CD14-positive monocyte (primary cell): ENCODE measurements around the gene SAA2. TPM values are rescaled to one million over a fixed set of nuclear protein-coding genes. Genes with fewer than 3 reads are reported as not detected.
A peak's percentile ranks its signal among the peaks of the same experiment; 100 is the strongest.
"Not testable (repeated sequence)": the region's sequence is repeated elsewhere in the genome, so short reads cannot be mapped to it uniquely, and the experiment has no call there.

Experiments used
- DNase-seq, 3 donors: peaks; one replicate each; pipeline ENCODE4 v3.0.0-alpha.2; 2011 to 2022
- H2AFZ ChIP-seq: 2 replicates; pipeline ENCODE4 v1.6.0; 2012; ENCODE audit warnings: mild to moderate bottlenecking, low read depth, low read length, inconsistent platforms; ENCODE audit not compliant: insufficient read depth, poor library complexity, severe bottlenecking
- H3K27ac ChIP-seq, 2 donors: 1 replicate in 1 of 2; 2 replicates in 1 of 2; pipeline ENCODE4 v1.5.1; 2012 to 2013; ENCODE audit warnings: low read length in 2 of 2, control low read depth in 1 of 2, inconsistent platforms in 1 of 2, low read depth in 1 of 2, mild to moderate bottlenecking in 1 of 2
- H3K27me3 ChIP-seq, 2 donors: one replicate each; pipeline versions ENCODE4 v1.6.0 to v1.6.1; 2011 to 2013; ENCODE audit warnings: low read length in 2 of 2; ENCODE audit not compliant: control insufficient read depth in 2 of 2, insufficient read depth in 2 of 2
- H3K36me3 ChIP-seq, 2 donors: replicated peaks in 1 of 2; 1 replicate in 1 of 2; 2 replicates in 1 of 2; pipeline versions ENCODE4 v1.5.1 to v1.6.1; 2012 to 2013; ENCODE audit warnings: low read length in 2 of 2, control low read depth in 1 of 2, inconsistent platforms in 1 of 2, mild to moderate bottlenecking in 1 of 2; ENCODE audit not compliant: insufficient read depth in 2 of 2, control insufficient read depth in 1 of 2
- H3K4me1 ChIP-seq, 2 donors: 1 replicate in 1 of 2; 2 replicates in 1 of 2; pipeline versions ENCODE4 v1.5.1 to v1.6.1; 2012 to 2013; ENCODE audit warnings: low read length in 2 of 2, control low read depth in 1 of 2, inconsistent platforms in 1 of 2, mild to moderate bottlenecking in 1 of 2, moderate library complexity in 1 of 2; ENCODE audit not compliant: insufficient read depth in 2 of 2, control insufficient read depth in 1 of 2
- H3K4me2 ChIP-seq: replicated peaks from 2 replicates; pipeline ENCODE3; 2012; ENCODE audit warnings: low read length, moderate library complexity, mild to moderate bottlenecking; ENCODE audit not compliant: poor library complexity, severe bottlenecking; ENCODE audit errors: extremely low read depth
- H3K4me3 ChIP-seq, 3 experiments: fragments of 200-600 bp in 1 of 3; sonication (generic) in 1 of 3; replicated peaks in 1 of 3; 1 replicate in 2 of 3; 2 replicates in 1 of 3; pipeline ENCODE4 v1.5.1; 2011 to 2013; ENCODE audit warnings: low read length in 3 of 3, mild to moderate bottlenecking in 3 of 3, control low read depth in 2 of 3, low read depth in 2 of 3, inconsistent platforms in 1 of 3, moderate library complexity in 1 of 3
- H3K79me2 ChIP-seq: 2 replicates; pipeline ENCODE4 v1.6.0; 2012; ENCODE audit warnings: mild to moderate bottlenecking, control low read depth, inconsistent platforms, low read length, moderate library complexity; ENCODE audit not compliant: insufficient read depth
- H3K9ac ChIP-seq: 2 replicates; pipeline ENCODE4 v1.6.0; 2017; ENCODE audit warnings: low read length, mild to moderate bottlenecking; ENCODE audit not compliant: insufficient read depth, poor library complexity, severe bottlenecking
- H3K9me3 ChIP-seq, 2 donors: replicated peaks in 1 of 2; 1 replicate in 1 of 2; 2 replicates in 1 of 2; pipeline versions ENCODE4 v1.5.1 to v1.6.1; 2012 to 2013; ENCODE audit warnings: low read length in 2 of 2, control low read depth in 1 of 2; ENCODE audit not compliant: control insufficient read depth in 1 of 2, insufficient read depth in 1 of 2
- H4K20me1 ChIP-seq: 2 replicates; pipeline ENCODE4 v1.6.0; 2012; ENCODE audit warnings: mild to moderate bottlenecking, low read length, control low read depth, moderate library complexity; ENCODE audit not compliant: insufficient read depth
- H3K27ac Mint-ChIP-seq, 7 donors: one replicate each; pipeline ENCODE4 v1.8.0; 2020; ENCODE audit warnings: mild to moderate bottlenecking in 7 of 7, mixed read lengths in 7 of 7, moderate library complexity in 6 of 7, inconsistent platforms in 2 of 7
- H3K27me3 Mint-ChIP-seq, 3 donors: one replicate each; pipeline ENCODE4 v1.8.0; 2021 to 2022; ENCODE audit warnings: low read depth in 3 of 3, mild to moderate bottlenecking in 3 of 3, mixed read lengths in 3 of 3, moderate library complexity in 3 of 3, inconsistent platforms in 1 of 3
- H3K36me3 Mint-ChIP-seq, 2 donors: one replicate each; pipeline ENCODE4 v1.8.0; 2020; ENCODE audit warnings: mixed read lengths in 2 of 2, inconsistent platforms in 1 of 2, mild to moderate bottlenecking in 1 of 2
- H3K4me1 Mint-ChIP-seq: one replicate; pipeline ENCODE4 v1.8.0; 2020; ENCODE audit warnings: mild to moderate bottlenecking, mixed read lengths
- H3K4me3 Mint-ChIP-seq, 2 donors: one replicate each; pipeline ENCODE4 v1.8.0; 2020; ENCODE audit warnings: mild to moderate bottlenecking in 2 of 2, mixed read lengths in 2 of 2, moderate library complexity in 1 of 2
- H3K9me3 Mint-ChIP-seq, 7 donors: one replicate each; pipeline ENCODE4 v1.8.0; 2020 to 2022; ENCODE audit warnings: mixed read lengths in 7 of 7, mild to moderate bottlenecking in 6 of 7, moderate library complexity in 6 of 7, inconsistent platforms in 2 of 7
- CTCF ChIP-seq: fragments of 200-600 bp; IDR thresholded peaks from one replicate; pipeline ENCODE4 v1.8.0; 2022; ENCODE audit warnings: antibody characterized with exemption, mild to moderate bottlenecking
- WGBS: methylation state at CpG from one replicate; pipeline ENCODE4 v1.1.5; 2013; ENCODE audit warnings: missing lambda C conversion rate; ENCODE audit not compliant: insufficient coverage; 5-methylcytosine and 5-hydroxymethylcytosine counted together
- intact Hi-C, 2 donors: fragments of 100-400 bp; cut with micrococcal nuclease; formaldehyde crosslinking; loops; one replicate each; pipeline versions ENCODE4 v1.15.0 to v1.15.1; 2023
- polyA plus RNA-seq, 3 donors: library from polyadenylated mRNA; depleted of rRNA in 1 of 3; unstranded in 2 of 3; stranded (reverse) in 1 of 3; fragments of 300-500 nt in 2 of 3; fragments of >200 nt in 1 of 3; fragmentation: Illumina TruSeq in 2 of 3; gene quantifications; 1 replicate in 2 of 3; 2 replicates in 1 of 3; pipeline ENCODE4 v1.2.3, GENCODE V29; 2012 to 2021

SAA2 gene
- polyA plus RNA-seq, 3 donors = not detected

GRCh38 chr11:18267335-18268133 lies 19.1 kb upstream of the SAA2 start:
- H4K20me1 ChIP-seq, H3K36me3 ChIP-seq, intact Hi-C loops, H3K36me3 Mint-ChIP-seq, H3K27ac ChIP-seq, H3K9me3 ChIP-seq, H3K4me3 ChIP-seq, H3K27me3 Mint-ChIP-seq, DNase-seq, H3K4me2 ChIP-seq, H2AFZ ChIP-seq, H3K79me2 ChIP-seq, H3K9ac ChIP-seq, H3K27me3 ChIP-seq, H3K4me3 Mint-ChIP-seq, H3K9me3 Mint-ChIP-seq: not testable (repeated sequence)
- H3K4me1 ChIP-seq = peaks cover 10 to 13% of the 10 kb centered on the region in 2 donors
- Mint-ChIP-seq H3K27ac (peak overlapping the region in 2 of 7 donors; percentile 13 to 65), H3K4me1 (peaks cover 31% of the 10 kb centered on the region)
- no CpG with 5 or more reads among the region's 10 CpGs for WGBS

- 63% methylated on average over 5 of the region's 8 CpGs for WGBS
- DNase-seq = no peak
- no peak within 1 kb of the TSS for H3K4me3 Mint-ChIP-seq
Observed at GRCh38 chr11:18265949-18266348, 17.5 kb upstream of the SAA2 start, which contains the start of gene SAA1. Gene SAA1 (plus strand): TSS chr11:18266264. CDS start chr11:18266888, 624 bp downstream.

More at GRCh38 chr11:18265949-18266348, 17.5 kb upstream of the SAA2 start, which contains the start of gene SAA1:
- Histone ChIP-seq H3K27me3 (no peaks in the 10 kb centered on the region), H3K79me2 (no peaks in the 10 kb centered on the region), H3K9me3 (peaks cover 0 to 6% of the 10 kb centered on the region in 2 donors), H3K9ac (no peak within 1 kb of the TSS), H4K20me1 (no peaks in the 10 kb centered on the region), H3K4me2 (no peak within 1 kb of the TSS), H3K4me3 (no peak within 1 kb of the TSS), H3K4me1 (peaks cover 10 to 13% of the 10 kb centered on the region in 2 donors), H2AFZ (peak within 1 kb of the TSS; percentile 8), H3K36me3 (no peaks in the 10 kb centered on the region), H3K27ac (peak within 1 kb of the TSS in 1 of 2 donors; percentile 61)
- no peak for TF ChIP-seq CTCF
- Mint-ChIP-seq H3K9me3 (peaks cover 0 to 5% (median 3%) of the 10 kb centered on the region in 7 donors), H3K4me1 (peaks cover 31% of the 10 kb centered on the region), H3K36me3 (no peaks in the 10 kb centered on the region), H3K27me3 (peaks cover 0 to 8% (median 2%) of the 10 kb centered on the region in 3 donors), H3K27ac (peak within 1 kb of the TSS in 6 of 7 donors; percentile 16 to 83 (median 74))
- intact Hi-C loops = no loop called here
